Endothelial cell of umbilical vein (primary cell): ENCODE data around the gene IGF2R. TPM values are rescaled to one million over a fixed set of nuclear protein-coding genes. Genes with fewer than 3 reads are reported as not detected.

ENCODE experiments used
- BruUV-seq: library from RNA; stranded (reverse); fragments of 400-500 nt; replicated peaks from 2 replicates; lab custom pipeline; 2021; lab: Mats Ljungman, UMichigan
- CTCF ChIA-PET: fragments of 300-600, 350-600 bp; sonication (Branson Sonifier 250); formaldehyde crosslinking; loops from one replicate; lab custom pipeline; 2021; ENCODE audit warnings: antibody characterized with exemption, inconsistent platforms; lab: Charles Lee
- POLR2A ChIA-PET: fragments of 300-600, 350-600 bp; sonication (Branson Sonifier 250); formaldehyde crosslinking; loops from one replicate; lab custom pipeline; 2021; ENCODE audit warnings: antibody characterized with exemption, inconsistent platforms; lab: Charles Lee
- DNase-seq: peaks from one replicate; pipeline ENCODE4 v3.0.0-alpha.2; 2011; ENCODE audit warnings: low read depth, low spot score
- FAIRE-seq: peaks from 2 replicates; lab custom pipeline; 2011; peaks lifted over from hg19 to GRCh38; lab: Jason Lieb, UNC
- H2AFZ ChIP-seq: 2 replicates; pipeline ENCODE4 v1.6.0; 2012; ENCODE audit warnings: low read depth, low read length, control low read depth, inconsistent platforms
- H3K27ac ChIP-seq: 2 replicates; pipeline ENCODE4 v1.5.1; 2011; ENCODE audit warnings: low read depth, mild to moderate bottlenecking, control low read depth, low read length, moderate library complexity; ENCODE audit not compliant: insufficient read depth
- H3K27me3 ChIP-seq, 2 experiments: 2 replicates each; pipeline versions ENCODE4 v1.6.0 to v1.6.1; 2011; ENCODE audit warnings: low read length in 2 of 2, mixed read lengths in 1 of 2; ENCODE audit not compliant: control insufficient read depth in 2 of 2, insufficient read depth in 2 of 2
- H3K36me3 ChIP-seq, 2 experiments: 2 replicates in 1 of 2; 3 replicates in 1 of 2; pipeline ENCODE4 v1.5.1; 2011; ENCODE audit warnings: low read length in 2 of 2, mild to moderate bottlenecking in 1 of 2, moderate library complexity in 1 of 2; ENCODE audit not compliant: control insufficient read depth in 2 of 2, insufficient read depth in 2 of 2; ENCODE audit errors: extremely low read depth in 1 of 2
- H3K4me1 ChIP-seq: 3 replicates; pipeline ENCODE4 v1.5.1; 2011; ENCODE audit warnings: mild to moderate bottlenecking, low read length; ENCODE audit not compliant: control insufficient read depth, insufficient read depth; ENCODE audit errors: extremely low read depth
- H3K4me2 ChIP-seq: 2 replicates; pipeline ENCODE4 v1.6.1; 2011; ENCODE audit warnings: low read length, control low read depth, mixed read lengths; ENCODE audit not compliant: insufficient read depth
- H3K4me3 ChIP-seq, 3 experiments: fragments of 200-600 bp in 1 of 3; sonication (generic), shearing (Covaris generic) in 1 of 3; replicated peaks in 1 of 3; 2 replicates each; pipeline ENCODE4 v1.5.1; 2011 to 2016; ENCODE audit warnings: control low read depth in 3 of 3, low read length in 3 of 3, mild to moderate bottlenecking in 2 of 3, inconsistent platforms in 1 of 3, low read depth in 1 of 3, moderate library complexity in 1 of 3; ENCODE audit not compliant: insufficient read depth in 1 of 3
- H3K79me2 ChIP-seq: 2 replicates; pipeline ENCODE4 v1.6.0; 2012; ENCODE audit warnings: low read length, inconsistent platforms; ENCODE audit not compliant: control insufficient read depth, insufficient read depth
- H3K9ac ChIP-seq: replicated peaks from 2 replicates; pipeline ENCODE3; 2011; ENCODE audit warnings: low read length, control low read depth; ENCODE audit not compliant: insufficient read depth; ENCODE audit errors: extremely low read depth
- H3K9me1 ChIP-seq: replicated peaks from 3 replicates; pipeline ENCODE4 v1.6.0; 2011; ENCODE audit warnings: mild to moderate bottlenecking, low read length; ENCODE audit not compliant: control insufficient read depth, insufficient read depth; ENCODE audit errors: extremely low read depth
- H3K9me3 ChIP-seq: replicated peaks from 2 replicates; pipeline ENCODE4 v1.5.1; 2012; ENCODE audit warnings: low read length, inconsistent platforms; ENCODE audit not compliant: control insufficient read depth, insufficient read depth
- H4K20me1 ChIP-seq: replicated peaks from 2 replicates; pipeline ENCODE3; 2011; ENCODE audit warnings: mild to moderate bottlenecking, low read length; ENCODE audit not compliant: control insufficient read depth, insufficient read depth; ENCODE audit errors: extremely low read depth
- EZH2 ChIP-seq: IDR thresholded peaks from 2 replicates; pipeline ENCODE4 v1.6.1; 2012; ENCODE audit warnings: borderline replicate concordance, low read depth, mild to moderate bottlenecking, moderate library complexity, low read length, inconsistent platforms; ENCODE audit not compliant: severe bottlenecking
- FOS ChIP-seq: IDR thresholded peaks from 2 replicates; pipeline ENCODE4 v1.6.1; 2011; ENCODE audit warnings: mild to moderate bottlenecking, low read length, moderate library complexity, borderline replicate concordance; ENCODE audit not compliant: insufficient read depth
- GATA2 ChIP-seq: IDR thresholded peaks from 2 replicates; pipeline ENCODE4 v1.7.0; 2011; ENCODE audit warnings: low read depth, mild to moderate bottlenecking, moderate library complexity, mixed read lengths, low read length; ENCODE audit not compliant: insufficient read length, insufficient read depth
- JUN ChIP-seq: IDR thresholded peaks from 2 replicates; pipeline ENCODE4 v1.6.1; 2011; ENCODE audit warnings: borderline replicate concordance, low read depth; ENCODE audit not compliant: insufficient read length, insufficient read depth
- MYC ChIP-seq: IDR thresholded peaks from one replicate; pipeline ENCODE4 v1.6.1; 2011; ENCODE audit warnings: mild to moderate bottlenecking, low read depth, low read length
- POLR2A ChIP-seq: IDR thresholded peaks from 2 replicates; pipeline ENCODE4 v1.6.1; 2012; ENCODE audit warnings: low read depth, mild to moderate bottlenecking, control low read depth, low read length
- POLR2AphosphoS5 ChIP-seq: IDR thresholded peaks from 2 replicates; pipeline ENCODE4 v1.6.1; 2012; ENCODE audit warnings: low read depth, mild to moderate bottlenecking, control low read depth, low read length, moderate library complexity; ENCODE audit not compliant: insufficient read depth
- dilution Hi-C: fragments of 300-500 bp; cut with MboI; formaldehyde crosslinking; loops from one replicate; pipeline ENCODE4 v1.15.0; 2019; ENCODE audit warnings: low sequenced_read_pairs; ENCODE audit not compliant: extremely low pct_ligation_motif_present
- intact Hi-C: fragments of 100-400 bp; cut with micrococcal nuclease; formaldehyde crosslinking; loops from one replicate; pipeline ENCODE4 v1.10.0; 2022
- polyA plus RNA-seq, 4 experiments: library from polyadenylated mRNA; depleted of rRNA in 3 of 4; stranded (reverse) in 3 of 4; unstranded in 1 of 4; fragments of >200 nt; gene quantifications; 2 replicates each; pipeline versions ENCODE4 v1.2.1 to v1.2.3, GENCODE V29; 2011 to 2012; ENCODE audit warnings: missing spikeins in 1 of 4
- total RNA-seq: library from RNA; stranded (reverse); gene quantifications from 2 replicates; pipeline ENCODE4 v1.2.3, GENCODE V29; 2021
- TF ChIP-seq, protein P1 (sequence below): IDR thresholded peaks from 2 replicates; pipeline ENCODE4 v1.6.1; 2011; ENCODE audit not compliant: insufficient read depth, insufficient read length
- TF ChIP-seq, protein P2 (sequence below), 2 donors: IDR thresholded peaks; 1 replicate in 1 of 2; 2 replicates in 1 of 2; pipeline ENCODE4 v1.5.1; 2011; ENCODE audit warnings: low read length in 2 of 2, mild to moderate bottlenecking in 2 of 2, moderate library complexity in 2 of 2, control low read depth in 1 of 2, inconsistent platforms in 1 of 2, low read depth in 1 of 2; ENCODE audit not compliant: insufficient read depth in 1 of 2; ENCODE audit errors: extremely low read depth in 1 of 2

Gene IGF2R
- total and polyA plus RNA-seq, 2 donors (not counting 3 experiments of a cell fraction or from before 2014, with no cell fraction given): 16.3 to 60.2 TPM

- Histone ChIP-seq H3K9me1 (no peaks in the 10 kb centered on the region), H3K36me3 (peaks cover 0 to 19% of the 10 kb centered on the region in 2 experiments), H3K79me2 (no peaks in the 10 kb centered on the region), H2AFZ (no peak overlapping the region), H3K27me3 (no peaks in the 10 kb centered on the region), H3K9me3 (no peaks in the 10 kb centered on the region), H3K4me1 (no peaks in the 10 kb centered on the region), H4K20me1 (no peaks in the 10 kb centered on the region), H3K4me2 (no peak overlapping the region), H3K9ac (no peak overlapping the region), H3K27ac (no peak overlapping the region), H3K4me3 (no peak overlapping the region)
- DNase-seq: no peak
- BruUV-seq: no TSS peak
- dilution Hi-C loops (no loop called here), intact Hi-C loops (no loop called here)
- ChIA-PET POLR2A (no interaction called here), CTCF (interaction anchor here (0.9 to 1.0 kb wide), 3 partner anchors 8 to 88 kb away, joined by 3 read pairs; no protein-coding TSS in a partner anchor)
- FAIRE-seq: no peak
- TF ChIP-seq POLR2A (no peak), POLR2AphosphoS5 (no peak)
- TF ChIP-seq, protein P1, sequence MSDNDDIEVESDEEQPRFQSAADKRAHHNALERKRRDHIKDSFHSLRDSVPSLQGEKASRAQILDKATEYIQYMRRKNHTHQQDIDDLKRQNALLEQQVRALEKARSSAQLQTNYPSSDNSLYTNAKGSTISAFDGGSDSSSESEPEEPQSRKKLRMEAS: no peak
These were observed 115.4 kb downstream of the IGF2R start for GRCh38 chr6:160084198-160084776.

GRCh38 chr6:160085226-160085625 lies 116.3 kb downstream of the IGF2R start:
- DNase-seq: no peak
- BruUV-seq: no TSS peak
- Histone ChIP-seq H3K36me3 (peaks cover 0 to 17% of the 10 kb centered on the region in 2 experiments), H3K79me2 (no peaks in the 10 kb centered on the region), H3K4me3 (no peak overlapping the region), H3K9me1 (no peaks in the 10 kb centered on the region), H4K20me1 (no peaks in the 10 kb centered on the region), H2AFZ (no peak overlapping the region), H3K9ac (no peak overlapping the region), H3K27me3 (no peaks in the 10 kb centered on the region), H3K4me2 (no peak overlapping the region), H3K27ac (no peak overlapping the region), H3K9me3 (no peaks in the 10 kb centered on the region), H3K4me1 (no peaks in the 10 kb centered on the region)
- intact Hi-C loops (loop anchor here (5.0 kb wide), 2 partner anchors 118 to 223 kb away; partner anchors contain the start of gene IGF2R), dilution Hi-C loops (no loop called here)
- no peak for FAIRE-seq
- ChIA-PET CTCF (interaction anchor here (0.9 to 1.2 kb wide), 4 partner anchors 9 to 222 kb away, joined by 3 to 4 read pairs (median 3); no protein-coding TSS in a partner anchor), POLR2A (no interaction called here)
- TF ChIP-seq EZH2: no peak
- TF ChIP-seq, protein P1: no peak
- no peak for TF ChIP-seq MYC
- TF ChIP-seq, protein P2, sequence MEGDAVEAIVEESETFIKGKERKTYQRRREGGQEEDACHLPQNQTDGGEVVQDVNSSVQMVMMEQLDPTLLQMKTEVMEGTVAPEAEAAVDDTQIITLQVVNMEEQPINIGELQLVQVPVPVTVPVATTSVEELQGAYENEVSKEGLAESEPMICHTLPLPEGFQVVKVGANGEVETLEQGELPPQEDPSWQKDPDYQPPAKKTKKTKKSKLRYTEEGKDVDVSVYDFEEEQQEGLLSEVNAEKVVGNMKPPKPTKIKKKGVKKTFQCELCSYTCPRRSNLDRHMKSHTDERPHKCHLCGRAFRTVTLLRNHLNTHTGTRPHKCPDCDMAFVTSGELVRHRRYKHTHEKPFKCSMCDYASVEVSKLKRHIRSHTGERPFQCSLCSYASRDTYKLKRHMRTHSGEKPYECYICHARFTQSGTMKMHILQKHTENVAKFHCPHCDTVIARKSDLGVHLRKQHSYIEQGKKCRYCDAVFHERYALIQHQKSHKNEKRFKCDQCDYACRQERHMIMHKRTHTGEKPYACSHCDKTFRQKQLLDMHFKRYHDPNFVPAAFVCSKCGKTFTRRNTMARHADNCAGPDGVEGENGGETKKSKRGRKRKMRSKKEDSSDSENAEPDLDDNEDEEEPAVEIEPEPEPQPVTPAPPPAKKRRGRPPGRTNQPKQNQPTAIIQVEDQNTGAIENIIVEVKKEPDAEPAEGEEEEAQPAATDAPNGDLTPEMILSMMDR (IDR thresholded peaks at IDR 0.05; ENCODE audit: extremely low read depth in 1 of 2, insufficient read depth in 1 of 2, low read depth in 1 of 2, low read length in 2 of 2): no peak
- no peak for TF ChIP-seq FOS
- no peak for TF ChIP-seq POLR2AphosphoS5
- no peak for TF ChIP-seq POLR2A
- no peak for TF ChIP-seq GATA2
- TF ChIP-seq JUN: no peak
